Neural cell (in vitro differentiated cells): ENCODE results near the gene RC3H1. TPM values are rescaled to one million over a fixed set of nuclear protein-coding genes. Genes with fewer than 3 reads are reported as not detected.

ENCODE experiments used
- H2AFZ ChIP-seq: fragments of 200-600, 300-800 bp; sonication (generic), shearing (Covaris generic); 2 replicates; pipeline ENCODE4 v1.6.0; 2014; ENCODE audit warnings: low read depth, mild to moderate bottlenecking, antibody characterized with exemption, low read length, moderate library complexity
- H3F3A ChIP-seq: fragments of 200-600 bp; shearing (Covaris generic); 2 replicates; pipeline ENCODE4 v1.6.1; 2016; ENCODE audit warnings: mild to moderate bottlenecking, moderate library complexity, mixed read lengths, antibody characterized with exemption, low read length; ENCODE audit not compliant: insufficient read depth, poor library complexity, severe bottlenecking
- H3K27ac ChIP-seq: fragments of 200-600, 300-800 bp; sonication (generic), shearing (Covaris generic); 2 replicates; pipeline ENCODE4 v1.5.1; 2014; ENCODE audit warnings: mild to moderate bottlenecking, low read length, moderate library complexity
- H3K27me3 ChIP-seq: fragments of 300-800, 200-600 bp; sonication (generic), shearing (Covaris generic); 2 replicates; pipeline ENCODE4 v1.6.0; 2014; ENCODE audit warnings: mild to moderate bottlenecking, low read depth, low read length, moderate library complexity; ENCODE audit not compliant: insufficient read depth
- H3K36me3 ChIP-seq: fragments of 300-800, 200-600 bp; sonication (generic), shearing (Covaris generic); 2 replicates; pipeline ENCODE4 v1.5.1; 2014; ENCODE audit warnings: mild to moderate bottlenecking, antibody characterized with exemption, low read length, moderate library complexity; ENCODE audit not compliant: insufficient read depth
- H3K4me2 ChIP-seq: fragments of 300-800, 200-600 bp; sonication (generic), shearing (Covaris generic); 2 replicates; pipeline ENCODE4 v1.6.0; 2014; ENCODE audit warnings: mild to moderate bottlenecking, low read length
- H3K4me3 ChIP-seq: fragments of 300-800, 200-600 bp; sonication (generic), shearing (Covaris generic); 2 replicates; pipeline ENCODE4 v1.5.1; 2014; ENCODE audit warnings: mild to moderate bottlenecking, low read length, moderate library complexity
- H3K79me2 ChIP-seq: fragments of 200-600 bp; shearing (Covaris generic); replicated peaks from 2 replicates; pipeline ENCODE4 v1.6.0; 2014; ENCODE audit warnings: mild to moderate bottlenecking, low read length, moderate library complexity; ENCODE audit not compliant: insufficient read depth
- H3K9ac ChIP-seq: fragments of 300-800, 200-600 bp; sonication (generic), shearing (Covaris generic); 2 replicates; pipeline ENCODE4 v1.6.1; 2016; ENCODE audit warnings: mild to moderate bottlenecking, low read length, mixed read lengths
- H3K9me2 ChIP-seq: fragments of 200-600 bp; shearing (Covaris generic); 2 replicates; pipeline ENCODE4 v1.6.1; 2016; ENCODE audit warnings: mild to moderate bottlenecking, low read length, mixed read lengths; ENCODE audit not compliant: insufficient read depth
- H3K9me3 ChIP-seq: fragments of 200-600, 300-800 bp; sonication (generic), shearing (Covaris generic); 2 replicates; pipeline ENCODE4 v1.6.1; 2016; ENCODE audit warnings: mild to moderate bottlenecking, mixed run types, low read length, moderate library complexity, mixed read lengths
- H4K20me1 ChIP-seq: fragments of 200-600 bp; shearing (Covaris generic); 2 replicates; pipeline ENCODE4 v1.6.1; 2016; ENCODE audit warnings: mild to moderate bottlenecking, mixed run types; ENCODE audit not compliant: insufficient read depth
- CTCF ChIP-seq: fragments of 450-650 bp; IDR thresholded peaks from 2 replicates; pipeline ENCODE4 v1.5.1; 2014; ENCODE audit warnings: antibody characterized with exemption, mild to moderate bottlenecking, moderate library complexity; ENCODE audit not compliant: poor library complexity, severe bottlenecking
- EP300 ChIP-seq: fragments of 450-650 bp; conservative IDR thresholded peaks from 2 replicates; pipeline ENCODE4 v1.6.1; 2014; ENCODE audit warnings: antibody characterized with exemption, mild to moderate bottlenecking, moderate library complexity; ENCODE audit not compliant: poor library complexity, severe bottlenecking
- EZH2 ChIP-seq: fragments of 200-600, 300-800 bp; shearing (Covaris generic), sonication (generic); IDR thresholded peaks from 2 replicates; pipeline ENCODE4 v1.6.1; 2014; ENCODE audit warnings: antibody characterized with exemption, low read length, borderline replicate concordance, mild to moderate bottlenecking; ENCODE audit not compliant: insufficient read depth, poor library complexity, severe bottlenecking
- MXI1 ChIP-seq: fragments of 450-650 bp; conservative IDR thresholded peaks from 2 replicates; pipeline ENCODE4 v1.6.1; 2014; ENCODE audit warnings: antibody characterized with exemption, mild to moderate bottlenecking; ENCODE audit not compliant: poor library complexity, severe bottlenecking
- POLR2AphosphoS5 ChIP-seq: IDR thresholded peaks from 2 replicates; pipeline ENCODE4 v1.6.1; 2012
- RAD21 ChIP-seq: fragments of 450-650 bp; conservative IDR thresholded peaks from 2 replicates; pipeline ENCODE4 v1.6.1; 2014; ENCODE audit warnings: antibody characterized with exemption, mild to moderate bottlenecking, moderate library complexity
- REST ChIP-seq: IDR thresholded peaks from 2 replicates; pipeline ENCODE4 v1.6.1; 2012; ENCODE audit warnings: borderline replicate concordance
- SMC3 ChIP-seq: fragments of 450-650 bp; conservative IDR thresholded peaks from 2 replicates; pipeline ENCODE4 v1.6.1; 2014; ENCODE audit warnings: antibody characterized with exemption, mild to moderate bottlenecking, moderate library complexity; ENCODE audit not compliant: poor library complexity
- TAF1 ChIP-seq: IDR thresholded peaks from 2 replicates; pipeline ENCODE4 v1.6.1; 2012; ENCODE audit warnings: low read depth
- polyA plus RNA-seq: library from polyadenylated mRNA; depleted of rRNA; stranded (reverse); fragments of >200 nt; gene quantifications from 2 replicates; pipeline ENCODE4 v1.2.3, GENCODE V29; 2014

The RC3H1 gene
- polyA plus RNA-seq, 1 donor from 2014 or later, result 12.8 TPM

DNA sequence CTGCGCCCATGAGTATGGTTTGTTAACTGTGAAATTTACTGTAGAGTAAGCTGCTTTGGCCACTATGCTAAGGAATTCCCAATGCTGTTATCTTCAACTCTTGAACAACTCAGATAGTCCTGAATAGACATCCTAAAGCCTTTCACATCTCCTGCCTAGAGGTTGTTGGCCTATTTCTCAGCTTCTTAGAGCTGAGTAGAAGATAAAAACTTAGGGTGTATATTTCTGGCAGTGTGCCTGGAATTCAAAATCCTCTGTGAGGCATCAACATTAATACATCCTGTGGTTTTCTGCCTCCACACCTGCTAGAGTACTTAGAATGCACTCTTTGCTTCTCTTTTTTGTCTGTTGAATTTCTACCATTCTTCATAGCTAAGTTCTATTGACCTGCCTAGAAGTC, 45.8 kb upstream of the RC3H1 start:
- Histone ChIP-seq H3K9ac (no peak overlapping the region), H3K4me3 (no peak overlapping the region), H3K27ac (no peak overlapping the region), H4K20me1 (no peaks in the 10 kb centered on the region), H3K9me2 (no peaks in the 10 kb centered on the region), H3K79me2 (no peaks in the 10 kb centered on the region), H2AFZ (no peak overlapping the region), H3K27me3 (no peaks in the 10 kb centered on the region), H3F3A (no peaks in the 10 kb centered on the region), H3K9me3 (no peaks in the 10 kb centered on the region), H3K4me2 (no peak overlapping the region), H3K36me3 (no peaks in the 10 kb centered on the region)
- TF ChIP-seq EP300, result no peak
- no peak for TF ChIP-seq POLR2AphosphoS5
- no peak for TF ChIP-seq RAD21
- TF ChIP-seq MXI1, result no peak
- no peak for TF ChIP-seq SMC3
- no peak for TF ChIP-seq REST
- TF ChIP-seq CTCF, result no peak
- TF ChIP-seq EZH2, result no peak
- no peak for TF ChIP-seq TAF1

GRCh38 chr1:174060090-174060489, 37.9 kb upstream of the RC3H1 start:
- no peaks in the 10 kb centered on the region for H3K36me3 ChIP-seq
- H3K27me3 ChIP-seq, result no peaks in the 10 kb centered on the region
- no peak overlapping the region for H3K4me2 ChIP-seq
- no peaks in the 10 kb centered on the region for H3K9me3 ChIP-seq
- no peaks in the 10 kb centered on the region for H3F3A ChIP-seq
- no peak overlapping the region for H3K4me3 ChIP-seq
- H3K79me2 ChIP-seq, result no peaks in the 10 kb centered on the region
- no peak for TF ChIP-seq RAD21
- no peak for TF ChIP-seq CTCF
- H3K9ac ChIP-seq, result no peak overlapping the region
- no peaks in the 10 kb centered on the region for H3K9me2 ChIP-seq
- no peak overlapping the region for H3K27ac ChIP-seq
- no peaks in the 10 kb centered on the region for H4K20me1 ChIP-seq
- no peak overlapping the region for H2AFZ ChIP-seq
